WTC11 (cell line): ENCODE measurements around the gene KRT6C.

Experiments used
- CREB1 ChIP-seq: sonication (generic); formaldehyde crosslinking; IDR thresholded peaks from 2 replicates; pipeline ENCODE4 v1.8.0; 2023; ENCODE audit warnings: mild to moderate bottlenecking, missing genetic modification reagents
- FOXJ3 ChIP-seq: sonication (generic); formaldehyde crosslinking; IDR thresholded peaks from 2 replicates; pipeline ENCODE4 v1.9.0; 2021; ENCODE audit warnings: missing genetic modification reagents, mild to moderate bottlenecking, borderline replicate concordance
- TF ChIP-seq, protein P1 (sequence below): sonication (generic); formaldehyde crosslinking; IDR thresholded peaks from 2 replicates; pipeline ENCODE4 v1.8.1; 2023; ENCODE audit warnings: mild to moderate bottlenecking, missing genetic modification reagents, moderate library complexity
- TF ChIP-seq, protein P2 (sequence below): fragments of 200-600 bp; IDR thresholded peaks from 2 replicates; pipeline ENCODE4 v1.8.0; 2022; ENCODE audit warnings: antibody characterized with exemption
- TF ChIP-seq, protein P3 (sequence below): sonication (generic); formaldehyde crosslinking; IDR thresholded peaks from 2 replicates; pipeline ENCODE4 v1.8.1; 2022; ENCODE audit warnings: low read depth, mild to moderate bottlenecking, moderate library complexity, missing genetic modification reagents, borderline replicate concordance
- TF ChIP-seq, protein P4 (sequence below): sonication (generic); formaldehyde crosslinking; IDR thresholded peaks from 2 replicates; pipeline ENCODE4 v1.8.1; 2022; ENCODE audit warnings: mild to moderate bottlenecking, missing genetic modification reagents, moderate library complexity, borderline replicate concordance

DNA sequence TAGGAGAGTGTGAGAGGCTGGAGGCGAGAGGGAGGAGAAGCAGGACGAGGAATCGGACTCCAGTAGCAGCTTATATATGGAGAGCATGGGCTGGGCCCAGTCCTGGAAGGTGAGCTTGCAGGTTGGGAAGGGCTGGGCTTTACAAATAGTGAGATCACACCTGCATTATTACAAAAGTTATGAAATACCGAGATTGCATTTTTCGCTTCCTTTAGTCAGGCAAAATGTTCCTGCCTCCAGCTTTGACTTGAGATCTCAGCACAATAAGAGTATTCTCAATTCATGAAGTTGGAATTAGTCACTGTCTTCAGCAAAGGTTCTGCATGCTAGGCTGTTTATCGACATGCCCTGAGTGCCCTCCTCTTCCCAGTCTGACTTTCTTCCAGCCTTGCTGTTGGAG lies 21.5 kb downstream of the KRT6C start, which contains the start of gene KRT6B:
- TF ChIP-seq, protein P1, sequence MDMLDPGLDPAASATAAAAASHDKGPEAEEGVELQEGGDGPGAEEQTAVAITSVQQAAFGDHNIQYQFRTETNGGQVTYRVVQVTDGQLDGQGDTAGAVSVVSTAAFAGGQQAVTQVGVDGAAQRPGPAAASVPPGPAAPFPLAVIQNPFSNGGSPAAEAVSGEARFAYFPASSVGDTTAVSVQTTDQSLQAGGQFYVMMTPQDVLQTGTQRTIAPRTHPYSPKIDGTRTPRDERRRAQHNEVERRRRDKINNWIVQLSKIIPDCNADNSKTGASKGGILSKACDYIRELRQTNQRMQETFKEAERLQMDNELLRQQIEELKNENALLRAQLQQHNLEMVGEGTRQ = no peak
- TF ChIP-seq, protein P2, sequence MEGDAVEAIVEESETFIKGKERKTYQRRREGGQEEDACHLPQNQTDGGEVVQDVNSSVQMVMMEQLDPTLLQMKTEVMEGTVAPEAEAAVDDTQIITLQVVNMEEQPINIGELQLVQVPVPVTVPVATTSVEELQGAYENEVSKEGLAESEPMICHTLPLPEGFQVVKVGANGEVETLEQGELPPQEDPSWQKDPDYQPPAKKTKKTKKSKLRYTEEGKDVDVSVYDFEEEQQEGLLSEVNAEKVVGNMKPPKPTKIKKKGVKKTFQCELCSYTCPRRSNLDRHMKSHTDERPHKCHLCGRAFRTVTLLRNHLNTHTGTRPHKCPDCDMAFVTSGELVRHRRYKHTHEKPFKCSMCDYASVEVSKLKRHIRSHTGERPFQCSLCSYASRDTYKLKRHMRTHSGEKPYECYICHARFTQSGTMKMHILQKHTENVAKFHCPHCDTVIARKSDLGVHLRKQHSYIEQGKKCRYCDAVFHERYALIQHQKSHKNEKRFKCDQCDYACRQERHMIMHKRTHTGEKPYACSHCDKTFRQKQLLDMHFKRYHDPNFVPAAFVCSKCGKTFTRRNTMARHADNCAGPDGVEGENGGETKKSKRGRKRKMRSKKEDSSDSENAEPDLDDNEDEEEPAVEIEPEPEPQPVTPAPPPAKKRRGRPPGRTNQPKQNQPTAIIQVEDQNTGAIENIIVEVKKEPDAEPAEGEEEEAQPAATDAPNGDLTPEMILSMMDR = no peak
- TF ChIP-seq, protein P3, sequence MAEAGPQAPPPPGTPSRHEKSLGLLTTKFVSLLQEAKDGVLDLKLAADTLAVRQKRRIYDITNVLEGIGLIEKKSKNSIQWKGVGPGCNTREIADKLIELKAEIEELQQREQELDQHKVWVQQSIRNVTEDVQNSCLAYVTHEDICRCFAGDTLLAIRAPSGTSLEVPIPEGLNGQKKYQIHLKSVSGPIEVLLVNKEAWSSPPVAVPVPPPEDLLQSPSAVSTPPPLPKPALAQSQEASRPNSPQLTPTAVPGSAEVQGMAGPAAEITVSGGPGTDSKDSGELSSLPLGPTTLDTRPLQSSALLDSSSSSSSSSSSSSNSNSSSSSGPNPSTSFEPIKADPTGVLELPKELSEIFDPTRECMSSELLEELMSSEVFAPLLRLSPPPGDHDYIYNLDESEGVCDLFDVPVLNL (CRISPR knock-in tag) = no peak
- TF ChIP-seq CREB1 (CRISPR knock-in tag) (no peak), FOXJ3 (CRISPR knock-in tag) (no peak)
- TF ChIP-seq, protein P4, sequence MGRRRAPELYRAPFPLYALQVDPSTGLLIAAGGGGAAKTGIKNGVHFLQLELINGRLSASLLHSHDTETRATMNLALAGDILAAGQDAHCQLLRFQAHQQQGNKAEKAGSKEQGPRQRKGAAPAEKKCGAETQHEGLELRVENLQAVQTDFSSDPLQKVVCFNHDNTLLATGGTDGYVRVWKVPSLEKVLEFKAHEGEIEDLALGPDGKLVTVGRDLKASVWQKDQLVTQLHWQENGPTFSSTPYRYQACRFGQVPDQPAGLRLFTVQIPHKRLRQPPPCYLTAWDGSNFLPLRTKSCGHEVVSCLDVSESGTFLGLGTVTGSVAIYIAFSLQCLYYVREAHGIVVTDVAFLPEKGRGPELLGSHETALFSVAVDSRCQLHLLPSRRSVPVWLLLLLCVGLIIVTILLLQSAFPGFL = no peak
